CD4-positive, alpha-beta T cell treated with Interleukin-1 beta for 1 hour (primary cell): ENCODE measurements around the gene CST11.

Experiments
- DNase-seq, 2 donors: peaks; one replicate each; pipeline ENCODE4 v3.0.0-alpha.2; 2020 to 2022

The CST11 gene

GRCh38 chr20:23419995-23420901, 32.4 kb downstream of the CST11 start:
- DNase-seq: peak; percentile 19 to 49

- DNase-seq: no peak
Measured at GRCh38 chr20:23419657-23419994, 33.0 kb downstream of the CST11 start.

GRCh38 chr20:23417861-23418260, 34.8 kb downstream of the CST11 start:
- DNase-seq: no peak

GRCh38 chr20:23415959-23416583, 36.6 kb downstream of the CST11 start:
- DNase-seq: peak in 1 of 2 donors; percentile 36

GRCh38 chr20:23415555-23415954, 37.1 kb downstream of the CST11 start:
- no peak for DNase-seq

GRCh38 chr20:23414526-23415188, 38.0 kb downstream of the CST11 start:
- no peak for DNase-seq

- DNase-seq: no peak
Measured at GRCh38 chr20:23413862-23414422, 38.7 kb downstream of the CST11 start.

GRCh38 chr20:23412026-23412425, 40.6 kb downstream of the CST11 start:
- no peak for DNase-seq

GRCh38 chr20:23410916-23411695, 41.6 kb downstream of the CST11 start:
- DNase-seq: no peak

GRCh38 chr20:23409800-23410199, 42.9 kb downstream of the CST11 start:
- no peak for DNase-seq

- no peak for DNase-seq
Measured at GRCh38 chr20:23408957-23409356, 43.7 kb downstream of the CST11 start.

GRCh38 chr20:23407781-23408464, 44.8 kb downstream of the CST11 start:
- peak; percentile 26 for DNase-seq

- no peak for DNase-seq
Measured at GRCh38 chr20:23406880-23407279, 45.8 kb downstream of the CST11 start.

- no peak for DNase-seq
Measured at GRCh38 chr20:23404196-23404595, 48.5 kb downstream of the CST11 start.

- no peak for DNase-seq
Measured at GRCh38 chr20:23403751-23404150, 48.9 kb downstream of the CST11 start.

- no peak for DNase-seq
Measured at GRCh38 chr20:23401051-23401450, 51.6 kb downstream of the CST11 start.
